ENCODE data around the gene ITGB6.

Gene ITGB6

DNA sequence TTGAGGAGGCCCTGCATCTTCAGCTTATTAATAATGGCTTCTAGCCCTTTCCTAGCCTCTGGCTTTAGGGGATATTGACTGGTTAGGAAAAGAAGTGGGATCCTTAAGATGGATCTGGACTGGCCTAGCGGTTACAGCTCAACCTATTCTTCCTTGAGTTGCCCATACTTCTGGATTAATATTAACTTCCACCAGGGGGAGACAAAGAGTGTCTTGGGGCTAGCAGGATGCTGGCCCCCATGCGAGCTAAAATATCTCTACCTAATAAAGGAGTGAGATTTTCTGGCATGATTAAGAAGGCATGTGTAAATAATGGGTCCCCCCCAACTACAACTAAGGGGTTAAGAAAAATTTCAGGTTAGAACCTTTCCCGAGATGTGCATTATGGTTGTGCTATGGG, 114.4 kb downstream of the ITGB6 start:
- no peak for DNase-seq

DNA sequence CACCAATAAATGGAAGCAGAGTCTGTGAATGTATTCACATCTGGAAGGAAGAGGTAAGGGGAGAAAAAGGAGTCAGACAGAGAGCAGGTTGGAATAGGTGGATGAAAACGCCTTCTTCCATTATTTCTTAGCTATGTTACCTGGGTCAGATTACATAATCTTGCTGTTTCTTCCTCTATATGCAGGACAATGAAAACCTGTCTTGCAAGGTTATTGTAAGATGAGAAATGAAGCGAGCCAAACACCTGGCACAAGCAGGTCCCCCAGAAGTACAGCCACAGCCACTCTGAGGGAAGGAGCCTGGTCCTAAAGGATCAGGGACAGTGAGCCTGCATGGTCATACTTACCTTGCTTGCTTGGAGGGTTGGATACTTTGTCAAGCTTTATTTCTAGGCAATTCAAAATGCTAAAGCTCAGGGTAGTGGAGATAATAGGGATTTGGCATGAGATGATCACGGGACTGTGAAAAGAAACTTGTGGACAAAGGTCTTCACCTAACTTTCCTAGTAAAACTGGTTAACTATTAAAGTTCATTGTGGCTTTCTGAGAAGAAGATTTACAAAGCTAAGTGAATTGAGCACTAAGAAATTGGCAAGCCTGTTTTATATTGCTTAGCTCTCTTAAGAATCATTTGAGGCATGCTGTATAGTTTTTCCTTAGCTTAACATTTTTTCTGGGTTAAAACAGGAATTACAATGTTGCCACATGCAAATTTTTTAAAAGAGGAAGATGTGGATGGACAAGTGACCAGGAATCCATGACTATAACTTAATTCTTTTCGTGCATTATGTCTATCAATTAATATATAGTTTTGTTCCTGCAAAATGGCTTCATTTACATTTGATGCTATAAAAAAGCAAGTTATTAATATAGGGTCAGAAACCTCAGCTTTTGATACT, 121.9 kb downstream of the ITGB6 start:
- no peak for DNase-seq

DNA sequence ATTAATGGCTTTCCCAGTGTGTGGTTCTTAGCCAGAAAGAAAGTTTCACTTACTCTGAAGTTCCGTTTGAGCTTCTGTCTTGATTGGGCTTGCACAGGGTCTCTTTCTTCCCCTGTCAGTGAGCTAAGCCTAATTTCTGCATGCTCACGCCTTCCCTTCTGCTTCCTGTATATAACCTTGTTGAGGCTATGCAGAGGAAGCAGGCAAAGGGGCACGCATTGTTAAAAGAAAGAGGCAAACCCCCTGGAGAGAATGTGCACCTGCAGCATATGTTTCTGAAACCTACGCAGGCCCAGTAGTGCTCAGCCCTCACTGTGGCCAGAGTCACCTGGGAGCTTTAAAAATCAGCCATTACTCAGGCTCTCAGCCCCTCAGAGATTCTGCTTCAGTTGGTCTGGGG, 123.2 kb downstream of the ITGB6 start:
- no peak for DNase-seq

DNA sequence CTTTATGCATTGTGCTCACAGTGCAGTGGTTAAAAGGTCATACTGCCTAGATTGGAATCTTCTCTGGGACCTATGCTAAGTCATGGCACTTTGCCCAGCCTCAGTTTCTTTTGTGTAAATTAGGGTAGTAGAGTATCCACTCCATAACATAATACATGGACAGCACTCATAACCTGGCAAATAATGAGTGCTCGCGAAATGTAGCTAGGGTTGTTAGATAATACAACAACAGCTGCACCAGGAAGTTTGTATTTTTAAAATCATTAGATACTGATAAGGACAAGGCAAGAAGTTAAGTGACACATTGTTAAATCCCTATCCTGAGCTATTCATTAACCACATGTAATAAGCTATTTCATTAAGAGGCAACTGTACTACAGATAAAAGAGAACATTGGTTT, 123.8 kb downstream of the ITGB6 start:
- no peak for DNase-seq

DNA sequence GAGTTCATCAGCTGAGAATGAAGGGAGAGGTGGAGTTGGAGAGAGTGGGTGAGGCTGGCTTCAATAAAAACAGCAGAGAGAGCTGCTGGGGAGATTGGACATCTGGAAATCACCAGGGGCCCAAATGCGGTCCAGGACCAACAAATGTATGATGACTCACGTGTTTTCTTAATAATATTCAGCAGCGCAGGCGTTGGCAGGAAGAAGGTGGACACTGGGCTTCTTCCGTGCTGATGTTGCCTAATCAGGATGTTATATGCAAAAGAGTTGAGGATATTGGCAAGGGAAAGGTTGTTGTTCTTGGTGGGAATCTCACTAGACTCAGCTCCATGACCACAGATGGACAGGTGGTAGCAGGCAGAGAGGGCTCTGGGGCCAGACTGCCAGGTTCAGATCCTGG, 124.9 kb downstream of the ITGB6 start:
- peak; percentile 93 for DNase-seq

DNA sequence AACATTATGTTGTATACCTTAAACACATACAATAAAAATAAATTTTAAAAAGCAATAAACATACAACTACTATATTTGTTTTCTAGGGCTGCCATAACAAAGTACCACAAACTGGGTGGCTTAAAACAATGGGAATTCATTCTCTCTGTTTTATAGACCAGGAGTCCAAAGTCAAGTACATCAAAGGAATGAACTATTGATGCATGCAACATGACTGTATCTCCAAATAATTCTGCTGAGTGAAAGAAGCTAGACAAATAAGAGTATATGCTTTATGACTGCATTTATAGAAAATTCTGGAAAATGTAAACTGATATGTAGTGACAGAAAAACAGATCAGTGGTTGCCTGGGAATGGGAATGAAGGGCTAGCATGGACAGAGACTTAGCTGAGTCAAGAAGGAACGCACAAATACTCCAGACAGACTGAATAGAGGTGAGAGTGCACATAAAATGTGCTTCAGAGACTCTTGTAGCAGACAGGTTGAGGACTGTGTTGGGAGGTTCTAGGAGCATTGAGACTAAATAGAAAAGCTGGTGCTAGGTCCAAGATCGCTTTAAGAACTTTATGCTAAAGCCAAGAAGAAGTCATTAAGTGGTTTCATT, 126.7 kb downstream of the ITGB6 start:
- no peak for DNase-seq

DNA sequence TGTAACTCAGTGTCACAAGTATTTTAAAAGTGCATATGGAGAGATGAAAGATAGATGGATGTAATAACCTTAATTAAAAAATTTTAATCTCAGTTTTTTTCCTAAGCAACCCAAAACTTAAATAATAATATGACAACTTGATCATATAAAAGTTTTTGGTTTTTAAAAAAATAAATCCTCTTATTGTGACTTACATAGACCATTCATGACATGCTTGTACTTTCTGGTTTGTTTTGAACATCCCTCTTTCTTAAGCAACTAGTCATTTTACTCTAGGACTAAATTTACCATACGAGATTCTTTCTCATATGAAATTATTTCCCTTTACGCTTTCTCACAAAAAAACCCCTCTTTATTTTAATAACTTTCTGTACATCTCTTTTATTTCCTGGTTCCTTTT, 131.2 kb downstream of the ITGB6 start:
- DNase-seq: no peak

DNA sequence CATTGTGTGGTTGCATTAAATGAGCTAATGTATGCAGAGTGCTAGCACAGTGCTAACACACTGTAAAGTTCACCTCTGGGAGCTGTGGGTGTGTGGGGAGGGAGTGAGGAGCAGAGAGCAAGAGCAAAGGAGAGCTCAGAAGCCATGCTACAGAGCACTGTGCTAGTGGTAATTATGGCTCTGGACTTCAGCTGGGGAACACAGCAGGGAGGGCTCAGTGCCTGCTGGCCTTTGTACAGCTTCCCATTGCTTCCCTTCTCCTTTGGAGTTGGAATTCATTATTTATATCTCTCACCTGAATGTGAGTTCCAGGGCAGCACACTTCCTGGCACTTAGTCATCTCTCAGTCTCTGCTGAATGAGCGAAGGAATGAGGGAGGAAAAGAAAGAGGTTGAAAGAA, 135.2 kb downstream of the ITGB6 start:
- no peak for DNase-seq

DNA sequence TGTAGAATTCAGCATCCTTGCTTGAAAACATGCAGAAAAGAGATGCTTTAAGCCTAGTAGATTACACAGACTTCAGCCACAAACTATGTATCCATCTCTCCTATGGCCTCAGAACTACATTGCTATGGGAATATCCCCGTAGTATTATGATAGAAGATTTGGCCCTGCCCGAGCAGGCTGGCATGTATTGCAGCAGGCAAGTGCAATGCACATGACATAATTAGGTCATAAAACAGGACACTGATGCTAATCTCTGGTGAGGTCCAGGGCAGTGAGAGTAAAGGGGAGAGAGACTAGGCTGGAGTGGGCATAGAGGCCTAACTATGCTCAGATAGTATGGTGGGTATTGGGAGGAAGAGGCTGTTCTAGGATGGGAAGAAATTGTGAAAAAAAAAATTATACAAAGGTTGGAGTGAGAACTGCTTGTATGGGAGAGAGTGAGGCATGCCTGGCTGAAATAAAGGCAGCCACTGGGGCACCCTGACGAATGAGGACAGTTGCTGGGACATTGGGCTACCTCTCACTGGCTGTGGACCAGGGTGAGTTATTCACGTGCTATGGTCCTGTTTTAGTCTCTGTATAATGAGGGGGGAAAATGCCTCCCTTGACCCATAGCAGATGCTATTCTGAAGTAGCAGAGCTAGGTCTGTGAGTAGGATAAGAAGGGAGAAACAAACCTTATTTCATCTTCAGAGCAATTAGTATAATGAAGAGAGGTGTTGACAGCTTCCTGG, 136.0 kb downstream of the ITGB6 start:
- DNase-seq: no peak

DNA sequence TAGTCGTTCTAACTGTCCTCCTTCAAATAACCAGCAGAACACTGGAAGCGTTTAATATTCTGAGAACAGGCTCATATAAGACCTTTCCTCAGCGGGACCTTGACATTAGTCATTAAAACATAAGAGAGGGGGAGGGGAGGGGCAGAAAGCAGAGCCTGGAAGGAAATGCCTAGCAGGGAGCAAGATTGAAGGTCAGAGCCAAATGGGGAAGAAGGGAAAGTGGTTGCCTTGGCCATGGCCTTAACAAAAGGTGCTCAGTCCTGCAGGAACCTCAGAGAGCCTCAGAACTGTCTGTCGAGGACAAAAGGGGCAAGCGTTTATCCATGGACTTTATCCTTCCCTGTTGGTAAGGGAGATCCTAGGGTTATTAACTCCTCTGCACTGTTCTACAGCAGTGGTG, 136.8 kb downstream of the ITGB6 start:
- no peak for DNase-seq

DNA sequence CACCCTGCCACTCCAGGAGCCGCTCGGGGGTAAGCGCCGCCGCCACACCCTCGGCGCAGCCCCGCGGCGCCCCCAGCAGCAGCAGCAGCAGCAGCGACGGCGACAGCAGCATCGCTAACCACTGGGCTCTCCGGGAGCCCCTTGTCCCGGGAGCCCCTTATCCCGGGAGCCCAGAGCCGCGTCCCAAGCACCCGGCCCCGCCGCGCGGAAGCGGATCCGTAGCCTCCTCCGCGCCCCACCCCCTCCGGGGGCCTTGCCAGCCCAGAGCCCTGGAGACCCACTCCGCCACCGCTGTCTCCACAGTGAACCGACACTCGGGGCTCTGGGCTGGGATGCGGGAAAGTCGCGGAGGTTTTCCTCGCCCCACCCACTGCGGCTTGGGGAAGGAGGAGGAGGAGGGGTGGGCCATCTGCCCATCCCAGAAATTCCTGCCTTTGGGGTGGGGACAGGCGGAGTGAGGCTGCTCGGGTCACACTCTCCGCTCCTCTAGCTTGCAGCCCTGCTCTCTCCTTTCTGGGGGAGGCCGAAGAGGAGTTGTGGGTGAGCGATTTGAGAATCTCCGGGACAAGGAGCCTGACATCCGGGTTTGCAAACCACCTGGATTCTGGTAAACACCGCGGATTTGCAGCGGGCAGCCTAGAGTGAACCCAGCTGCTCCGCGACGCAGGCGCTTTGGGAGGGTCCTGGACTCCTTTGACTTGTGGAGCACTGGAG, 137.6 kb downstream of the ITGB6 start, which contains the start of gene PLA2R1:
Gene PLA2R1 (minus strand): TSS at position 324 of the 714 bp plus-strand sequence. CDS start 212 bp downstream, at position 112.
- DNase-seq: peak; percentile 57

DNA sequence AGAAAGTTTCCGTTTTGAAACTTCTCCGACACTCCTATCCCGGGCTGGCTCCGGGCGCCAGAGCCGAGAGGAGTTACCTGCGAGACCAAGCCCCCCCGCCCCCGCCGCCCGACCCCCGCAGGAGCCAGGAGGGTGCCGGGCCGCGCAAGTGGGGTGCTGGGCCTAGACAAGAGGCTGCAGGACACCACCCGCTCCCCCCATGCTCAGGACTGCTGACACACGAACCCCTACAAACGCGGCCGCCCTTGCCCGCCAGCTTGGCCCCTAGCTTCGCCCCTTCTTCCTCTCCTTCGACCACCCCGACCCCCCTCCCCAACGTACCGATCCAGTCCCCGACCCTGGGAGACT, 138.2 kb downstream of the ITGB6 start:
- no peak for DNase-seq

DNA sequence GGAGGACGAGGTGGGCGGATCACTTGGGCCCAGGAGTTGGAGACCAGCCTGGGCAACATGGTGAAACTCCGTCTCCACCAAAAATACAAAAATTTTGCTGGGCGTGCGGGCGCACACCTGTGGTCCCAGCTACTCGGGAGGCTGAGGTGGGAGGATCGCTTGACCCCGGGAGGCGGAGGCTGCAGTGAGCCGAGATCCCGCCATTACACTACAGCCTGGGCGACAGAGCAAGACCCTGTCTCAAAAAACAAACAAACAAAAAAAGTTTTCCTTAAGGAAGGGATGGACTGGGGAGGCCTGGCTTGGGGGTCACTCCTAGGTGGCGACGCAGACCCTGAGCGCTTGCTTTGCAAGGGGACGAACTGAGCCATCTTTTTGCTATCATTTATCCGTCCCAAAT, 138.5 kb downstream of the ITGB6 start:
- DNase-seq: no peak

DNA sequence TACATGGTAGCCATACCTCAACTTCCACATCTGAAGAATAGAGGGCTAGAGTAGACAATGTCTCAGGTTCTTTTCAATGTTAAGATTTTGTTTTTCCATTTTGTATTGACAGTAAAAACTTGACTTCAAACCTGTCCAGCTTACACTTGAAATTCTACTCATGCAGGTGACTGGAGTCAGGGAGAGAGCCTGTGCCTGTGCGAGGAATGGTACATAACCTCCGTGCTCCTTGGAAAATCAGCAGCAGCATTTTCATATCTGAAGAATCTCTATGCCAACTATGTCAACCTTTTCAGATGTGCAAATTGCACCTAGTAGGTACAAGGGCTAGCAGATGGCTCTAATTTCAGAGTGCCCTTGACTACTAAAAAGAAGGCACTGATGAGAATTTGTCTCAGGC, 139.8 kb downstream of the ITGB6 start:
- no peak for DNase-seq

DNA sequence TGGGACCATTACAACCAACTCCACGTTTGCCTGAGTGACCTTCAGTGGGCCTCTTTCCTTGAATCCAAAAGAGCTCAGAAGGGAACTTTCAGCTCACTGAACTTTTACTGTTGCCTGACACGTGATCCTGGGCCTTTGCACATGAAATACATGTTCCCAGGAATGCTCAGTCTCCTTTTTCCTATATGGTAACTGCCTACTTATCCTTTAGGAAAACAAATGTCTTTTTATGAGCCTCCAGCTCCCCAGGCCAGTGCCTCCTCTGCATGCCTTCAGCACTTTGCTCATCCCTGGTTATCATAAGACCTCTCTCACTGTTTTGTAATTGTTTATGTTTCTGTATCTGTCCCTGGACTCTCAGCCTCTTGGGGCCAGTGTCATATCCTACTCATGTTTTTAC, 142.7 kb downstream of the ITGB6 start:
- no peak for DNase-seq

DNA sequence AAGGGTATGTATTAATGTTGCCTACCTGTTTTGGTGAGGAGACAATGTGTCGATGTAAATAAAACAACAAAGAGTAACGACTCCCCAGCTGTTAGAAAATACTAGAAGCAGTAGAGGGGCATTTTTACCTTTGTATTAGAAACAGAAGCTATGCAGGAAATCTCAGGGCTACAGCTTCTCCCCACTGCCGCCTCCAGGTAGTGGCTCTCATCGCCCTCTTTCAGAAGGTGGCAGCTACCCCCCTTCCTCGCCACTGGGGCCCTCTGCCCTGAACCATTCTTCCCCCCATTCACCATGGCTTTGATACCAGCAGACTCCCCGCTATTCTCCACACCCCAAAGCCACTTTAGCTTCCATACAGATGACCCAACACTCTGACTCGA, 144.4 kb downstream of the ITGB6 start:
- no peak for DNase-seq

DNA sequence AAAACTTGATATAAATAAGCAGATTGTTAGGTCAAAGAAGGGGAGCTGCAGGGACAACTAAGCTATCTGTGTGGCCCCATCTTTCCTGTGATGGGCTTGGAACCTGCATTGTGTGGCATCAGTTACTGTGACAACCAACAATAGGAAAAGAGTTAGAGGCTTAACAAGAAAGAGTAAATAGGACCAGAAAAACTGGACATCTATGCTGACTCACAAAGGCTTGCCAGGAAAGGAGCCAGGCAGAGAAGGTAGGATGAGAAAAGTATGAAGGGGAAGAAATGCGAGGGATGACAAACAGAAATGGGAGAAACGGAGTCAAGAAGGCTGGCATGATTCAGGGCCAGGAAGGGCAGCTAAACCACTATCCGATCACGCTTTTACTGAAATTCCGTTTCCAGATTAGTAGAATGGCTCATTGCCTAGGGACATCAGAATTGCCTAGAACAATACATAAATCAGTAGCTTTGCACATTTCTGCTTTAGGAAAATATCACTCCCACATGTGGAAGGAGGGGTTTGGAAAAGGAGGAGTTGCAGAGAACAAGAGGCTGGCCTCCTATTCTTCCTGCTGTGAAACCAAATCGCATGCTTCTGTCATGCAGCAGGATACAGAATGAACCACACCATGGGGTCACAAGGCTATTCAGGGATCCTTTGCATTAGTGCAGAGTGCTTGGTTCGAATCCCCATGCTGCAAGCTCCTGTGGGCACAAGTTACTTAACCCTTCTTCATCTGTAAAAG, 144.9 kb downstream of the ITGB6 start:
- no peak for DNase-seq

DNA sequence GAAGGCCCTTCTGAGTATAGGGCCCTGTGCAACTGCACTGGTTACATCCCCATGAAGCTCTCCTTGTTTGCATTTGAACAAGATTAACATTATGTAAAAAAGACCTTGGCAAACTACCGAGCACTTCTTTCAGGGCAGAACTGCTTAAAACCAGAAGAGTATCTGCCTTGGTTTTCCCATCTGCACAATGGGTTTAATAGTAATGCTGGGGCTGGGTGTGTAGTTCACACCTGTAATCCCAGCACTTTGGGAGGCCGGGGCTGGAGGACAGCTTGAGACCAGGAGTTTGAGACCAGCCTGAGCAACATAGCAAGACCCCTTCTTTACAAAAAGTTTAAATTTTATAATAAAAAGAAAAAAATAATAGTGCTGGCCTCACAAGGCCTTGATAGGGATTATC, 146.1 kb downstream of the ITGB6 start:
- DNase-seq: no peak

DNA sequence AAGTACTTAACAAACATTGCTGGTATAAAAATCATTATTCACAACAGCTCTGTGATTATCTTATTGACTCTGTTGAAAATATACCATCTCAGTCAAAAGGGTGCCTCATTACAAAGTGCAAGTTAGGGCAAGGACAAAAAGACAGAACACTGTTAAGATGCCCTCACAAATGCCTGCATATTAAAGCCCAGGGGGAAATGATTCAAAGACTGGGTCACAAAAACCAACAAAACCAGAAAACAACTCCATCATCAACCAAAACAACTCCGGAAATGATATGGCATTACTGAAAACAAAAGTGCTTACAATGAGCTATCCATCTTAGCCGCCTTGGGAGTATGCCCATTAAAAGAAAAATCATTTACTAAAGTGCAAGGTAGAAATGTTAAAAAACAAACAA, 147.5 kb downstream of the ITGB6 start:
- DNase-seq: no peak

DNA sequence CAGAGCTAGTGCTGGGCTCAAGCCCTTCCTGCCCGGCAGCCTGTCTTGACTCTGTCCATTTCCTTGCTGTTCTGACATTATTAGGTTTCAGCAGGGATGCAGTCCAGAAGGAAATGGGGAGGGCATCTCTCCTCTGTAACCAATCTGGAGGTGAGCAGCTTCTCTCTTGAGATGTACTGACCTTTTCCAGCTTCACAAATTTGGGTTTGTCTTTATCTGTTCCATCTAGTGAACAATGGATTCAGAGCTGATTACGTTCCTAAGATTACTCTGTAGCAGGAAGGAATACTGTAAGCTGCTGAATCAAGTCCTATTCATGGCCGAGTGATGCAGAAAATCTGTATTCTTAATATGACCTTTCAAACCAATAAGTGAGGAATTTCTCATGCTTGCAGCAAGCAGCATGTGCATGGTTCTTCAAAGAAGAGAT, 148.7 kb downstream of the ITGB6 start:
- no peak for DNase-seq

DNA sequence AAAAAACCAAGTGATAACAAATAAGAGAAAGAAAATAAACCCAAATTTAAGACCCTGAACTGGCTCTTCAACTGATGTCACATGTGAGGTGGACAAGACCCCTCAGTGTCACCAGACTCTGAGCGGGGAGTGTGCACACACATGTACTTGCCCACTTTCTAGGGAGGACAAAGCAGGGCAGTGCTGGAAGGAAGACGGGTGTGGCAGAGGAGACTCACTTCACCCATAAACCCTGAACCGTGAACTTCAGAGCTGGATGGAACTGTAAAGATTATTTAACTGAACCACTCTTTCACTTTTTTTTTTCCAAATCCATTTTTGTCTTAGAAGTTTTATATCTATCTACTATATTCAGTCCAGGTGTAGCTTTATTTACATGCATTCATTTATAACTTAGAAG, 149.9 kb downstream of the ITGB6 start:
- DNase-seq: no peak

Data from EL (cell line).